ENCODE data around the gene ATP2B2. TPM values are rescaled to one million over a fixed set of nuclear protein-coding genes. Genes with fewer than 3 reads are reported as not detected.

Gene ATP2B2
- total and polyA plus RNA-seq, 5 experiments from 2014 or later = not detected

- no peak for DNase-seq
- ATAC-seq = no peak
- H3K27ac Mint-ChIP-seq = no peak overlapping the region
- H3K4me1 Mint-ChIP-seq = peaks cover 0 to 6% (median 0%) of the 10 kb centered on the region in 4 donors
- no peaks in the 10 kb centered on the region for H3K36me3 Mint-ChIP-seq
- POLR2A ChIA-PET = no interaction called here
- no peak overlapping the region for H3K4me3 Mint-ChIP-seq
- H3K27me3 Mint-ChIP-seq = peaks cover 5 to 20% (median 11%) of the 10 kb centered on the region in 5 donors
- peaks cover 0 to 2% (median 0%) of the 10 kb centered on the region in 9 donors for H3K9me3 Mint-ChIP-seq
Measured at GRCh38 chr3:10364806-10365205, 140.6 kb downstream of the ATP2B2 start.

DNA sequence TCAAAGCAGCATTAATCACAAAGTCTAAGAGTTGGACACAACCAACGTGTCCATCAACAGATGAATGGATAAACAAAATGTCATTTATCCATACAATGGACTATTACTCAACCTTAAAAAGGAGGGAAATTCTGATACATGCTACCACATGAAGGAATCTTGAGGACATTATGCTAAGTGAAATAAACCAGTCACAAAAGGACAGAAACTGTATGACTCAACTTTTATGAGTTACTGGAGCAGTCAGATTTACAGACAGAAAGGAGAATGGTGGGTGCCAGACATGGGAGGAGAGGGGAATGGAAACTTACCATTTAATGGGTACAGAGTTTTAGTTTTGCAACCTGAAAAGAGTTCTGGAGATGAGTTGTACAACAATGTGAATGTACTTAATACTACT is 141.5 kb downstream of the ATP2B2 start:
- Mint-ChIP-seq H3K36me3 (no peaks in the 10 kb centered on the region), H3K9me3 (peaks cover 0 to 2% (median 0%) of the 10 kb centered on the region in 9 donors)
- no peak for ATAC-seq

DNA sequence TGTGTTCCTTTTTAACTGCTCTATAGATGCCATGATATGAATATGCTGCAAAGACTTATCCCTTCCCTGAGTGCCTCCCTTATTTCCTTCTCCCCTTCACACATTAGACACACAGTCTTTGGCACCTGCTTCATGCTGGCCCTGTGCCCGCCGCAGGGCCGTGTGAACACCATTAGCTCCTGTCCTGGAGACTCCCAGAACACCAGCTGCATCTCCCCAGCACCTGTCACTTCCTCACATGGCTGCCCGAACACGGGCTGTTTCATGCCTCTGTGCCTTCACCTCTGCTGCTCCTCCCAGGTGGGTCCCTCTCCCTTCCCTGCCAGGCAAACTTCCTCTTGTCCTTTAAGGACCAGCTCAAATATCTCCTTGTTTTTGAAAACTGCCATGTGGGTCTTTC is 144.0 kb downstream of the ATP2B2 start:
- POLR2A ChIA-PET = no interaction called here
- Mint-ChIP-seq H3K4me1 (peaks cover 0 to 8% (median 4%) of the 10 kb centered on the region in 4 donors), H3K9me3 (peaks cover 0 to 2% (median 0%) of the 10 kb centered on the region in 9 donors), H3K27ac (no peak overlapping the region), H3K36me3 (no peaks in the 10 kb centered on the region), H3K4me3 (no peak overlapping the region), H3K27me3 (peaks cover 3 to 18% (median 9%) of the 10 kb centered on the region in 5 donors)
- no peak for ATAC-seq
- DNase-seq = no peak

More for the DNA sequence above, 141.5 kb downstream of the ATP2B2 start:
- Mint-ChIP-seq H3K27me3 (peaks cover 6 to 23% (median 11%) of the 10 kb centered on the region in 5 donors), H3K27ac (no peak overlapping the region), H3K4me3 (no peak overlapping the region), H3K4me1 (peaks cover 0 to 6% (median 0%) of the 10 kb centered on the region in 4 donors)
- DNase-seq = no peak
- POLR2A ChIA-PET = no interaction called here

DNA sequence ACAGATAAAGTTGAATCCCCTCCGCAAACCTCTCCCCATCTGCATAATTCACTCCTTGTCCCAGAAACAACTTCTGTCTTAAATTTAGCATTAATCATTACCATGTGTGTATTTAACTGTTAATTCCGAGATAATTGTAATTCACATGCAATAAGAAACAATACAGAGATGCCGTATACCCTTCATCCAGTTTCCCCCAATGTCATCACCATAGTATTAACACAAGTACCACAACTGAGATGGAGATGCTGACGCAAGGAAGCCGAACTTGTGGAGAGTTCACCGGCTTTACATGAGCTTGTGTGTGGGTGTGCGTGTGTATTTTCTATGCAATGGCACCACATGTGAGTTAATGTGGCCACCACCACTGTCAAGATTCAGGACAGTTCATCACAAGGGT is 144.9 kb downstream of the ATP2B2 start:
- Mint-ChIP-seq H3K4me3 (no peak overlapping the region), H3K27me3 (peaks cover 3 to 18% (median 9%) of the 10 kb centered on the region in 5 donors), H3K36me3 (no peaks in the 10 kb centered on the region), H3K4me1 (peaks cover 0 to 7% (median 3%) of the 10 kb centered on the region in 4 donors), H3K9me3 (peaks cover 0 to 2% (median 0%) of the 10 kb centered on the region in 9 donors), H3K27ac (no peak overlapping the region)
- POLR2A ChIA-PET = no interaction called here
- ATAC-seq (no peak), DNase-seq (no peak)

DNA sequence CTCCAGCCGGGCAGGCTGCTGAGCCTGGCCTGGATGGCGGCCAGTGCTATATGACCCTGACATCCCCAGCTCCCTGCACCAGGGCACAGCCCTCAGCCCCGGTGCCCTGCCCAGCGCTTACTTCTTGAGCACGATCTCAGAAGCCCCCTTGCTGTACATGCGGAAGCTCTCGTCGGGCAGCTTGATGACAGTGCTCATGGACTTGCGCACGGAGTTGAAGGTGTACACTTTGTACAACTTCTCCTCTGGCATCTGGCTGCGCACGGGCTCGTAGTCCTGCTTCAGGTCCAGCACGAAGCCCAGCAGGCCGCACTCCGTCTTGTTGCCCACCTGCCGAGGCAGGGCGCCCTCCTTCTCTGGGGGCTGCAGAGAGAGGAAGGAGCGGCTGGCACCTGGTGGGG is 145.6 kb downstream of the ATP2B2 start:
- POLR2A ChIA-PET = no interaction called here
- H3K9me3 Mint-ChIP-seq = peaks cover 0 to 2% (median 0%) of the 10 kb centered on the region in 9 donors
- ATAC-seq = no peak
- no peak overlapping the region for H3K27ac Mint-ChIP-seq
- peaks cover 0 to 7% (median 2%) of the 10 kb centered on the region in 4 donors for H3K4me1 Mint-ChIP-seq
- H3K36me3 Mint-ChIP-seq = no peaks in the 10 kb centered on the region
- DNase-seq = no peak
- peaks cover 3 to 18% (median 12%) of the 10 kb centered on the region in 5 donors for H3K27me3 Mint-ChIP-seq
- no peak overlapping the region for H3K4me3 Mint-ChIP-seq

- H3K27me3 Mint-ChIP-seq = peaks cover 7 to 29% (median 16%) of the 10 kb centered on the region in 5 donors
- no peak for DNase-seq
- no peak overlapping the region for H3K27ac Mint-ChIP-seq
- peaks cover 0 to 2% (median 0%) of the 10 kb centered on the region in 9 donors for H3K9me3 Mint-ChIP-seq
- H3K36me3 Mint-ChIP-seq = no peaks in the 10 kb centered on the region
- ATAC-seq = no peak
- peaks cover 0 to 15% (median 4%) of the 10 kb centered on the region in 4 donors for H3K4me1 Mint-ChIP-seq
- POLR2A ChIA-PET = no interaction called here
- no peak overlapping the region for H3K4me3 Mint-ChIP-seq
Measured at GRCh38 chr3:10358309-10358980, 146.9 kb downstream of the ATP2B2 start.

GRCh38 chr3:10357592-10358308 is 147.6 kb downstream of the ATP2B2 start:
- ATAC-seq (no peak), DNase-seq (no peak)
- H3K27me3 Mint-ChIP-seq = peaks cover 8 to 34% (median 23%) of the 10 kb centered on the region in 5 donors
- H3K4me3 Mint-ChIP-seq = no peak overlapping the region
- H3K9me3 Mint-ChIP-seq = peaks cover 0 to 2% (median 0%) of the 10 kb centered on the region in 9 donors
- POLR2A ChIA-PET = no interaction called here
- H3K36me3 Mint-ChIP-seq = no peaks in the 10 kb centered on the region
- no peak overlapping the region for H3K27ac Mint-ChIP-seq
- peaks cover 0 to 15% (median 4%) of the 10 kb centered on the region in 4 donors for H3K4me1 Mint-ChIP-seq

- DNase-seq (no peak), ATAC-seq (no peak)
- H3K4me1 Mint-ChIP-seq = peaks cover 0 to 15% (median 4%) of the 10 kb centered on the region in 4 donors
- H3K9me3 Mint-ChIP-seq = peaks cover 0 to 2% (median 0%) of the 10 kb centered on the region in 9 donors
- H3K4me3 Mint-ChIP-seq = no peak overlapping the region
- H3K36me3 Mint-ChIP-seq = no peaks in the 10 kb centered on the region
- H3K27ac Mint-ChIP-seq = no peak overlapping the region
- POLR2A ChIA-PET = no interaction called here
- H3K27me3 Mint-ChIP-seq = peaks cover 8 to 34% (median 27%) of the 10 kb centered on the region in 5 donors
Measured at GRCh38 chr3:10357095-10357494, 148.3 kb downstream of the ATP2B2 start.

DNA sequence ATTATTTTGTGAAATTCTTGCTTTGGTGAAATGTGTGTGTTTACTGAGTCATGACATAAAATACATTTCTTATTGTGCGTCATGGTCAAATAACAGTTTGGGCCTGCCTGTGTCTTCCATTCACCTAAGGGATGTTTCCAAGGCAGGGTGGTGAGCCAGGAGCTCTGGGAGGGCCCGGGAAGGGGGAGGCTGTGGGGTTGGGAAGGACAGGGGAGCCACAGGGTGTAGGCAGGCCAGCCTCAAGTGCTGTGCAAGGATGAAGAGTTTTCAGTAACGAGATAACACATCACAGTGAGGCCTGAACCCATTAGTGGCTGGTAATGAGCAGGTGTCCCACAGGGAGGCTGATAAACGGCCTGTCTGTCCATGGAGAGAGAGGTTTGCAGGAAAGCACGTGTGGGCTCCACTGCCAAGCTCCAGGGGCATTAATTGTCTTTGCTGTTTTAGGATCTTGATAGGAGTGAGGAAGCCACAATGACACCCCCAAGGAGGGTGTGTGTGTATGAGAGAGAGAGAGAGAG is 148.9 kb downstream of the ATP2B2 start:
- H3K36me3 Mint-ChIP-seq = no peaks in the 10 kb centered on the region
- no peak for DNase-seq
- peaks cover 0 to 15% (median 4%) of the 10 kb centered on the region in 4 donors for H3K4me1 Mint-ChIP-seq
- POLR2A ChIA-PET = no interaction called here
- H3K27me3 Mint-ChIP-seq = peaks cover 7 to 29% (median 21%) of the 10 kb centered on the region in 5 donors
- no peak overlapping the region for H3K4me3 Mint-ChIP-seq
- peaks cover 0 to 2% (median 0%) of the 10 kb centered on the region in 9 donors for H3K9me3 Mint-ChIP-seq
- no peak overlapping the region for H3K27ac Mint-ChIP-seq
- ATAC-seq = no peak

DNA sequence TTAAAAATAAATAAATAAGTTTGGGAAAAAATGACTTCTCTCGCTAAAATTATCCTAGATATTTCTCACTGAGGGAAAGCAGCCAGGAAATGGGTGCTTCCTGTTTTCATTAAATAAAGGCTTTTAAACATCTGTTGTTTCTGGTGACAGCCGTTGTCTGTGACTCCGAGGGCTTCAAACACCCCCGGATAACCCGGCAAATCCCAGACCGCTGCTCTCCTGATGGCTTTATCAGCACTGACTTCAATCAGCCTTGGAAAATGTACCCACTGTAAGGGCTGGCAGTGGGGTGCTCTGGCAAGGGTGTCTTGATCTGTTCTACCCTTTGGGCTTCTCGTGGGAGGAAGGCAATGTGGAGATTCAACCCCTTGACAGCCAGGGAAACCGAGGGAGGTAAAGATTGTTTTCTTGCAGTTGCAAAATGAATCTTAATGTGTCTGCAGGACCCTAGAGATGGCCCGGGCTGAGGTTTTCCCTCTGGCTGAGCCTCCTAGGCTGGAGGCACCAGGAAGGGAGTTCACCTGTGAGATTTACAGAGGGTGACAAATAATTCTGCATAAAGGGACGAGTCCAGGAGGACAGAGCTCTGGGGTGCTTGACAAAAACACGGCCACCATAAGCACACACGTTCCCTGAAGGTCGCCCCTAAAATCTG is 150.9 kb downstream of the ATP2B2 start:
- Mint-ChIP-seq H3K27ac (no peak overlapping the region), H3K36me3 (no peaks in the 10 kb centered on the region), H3K9me3 (no peaks in the 10 kb centered on the region), H3K4me1 (peaks cover 0 to 15% (median 3%) of the 10 kb centered on the region in 4 donors), H3K4me3 (no peak overlapping the region), H3K27me3 (peaks cover 3 to 20% (median 16%) of the 10 kb centered on the region in 5 donors)
- ATAC-seq = no peak
- no peak for DNase-seq
- POLR2A ChIA-PET = no interaction called here

DNA sequence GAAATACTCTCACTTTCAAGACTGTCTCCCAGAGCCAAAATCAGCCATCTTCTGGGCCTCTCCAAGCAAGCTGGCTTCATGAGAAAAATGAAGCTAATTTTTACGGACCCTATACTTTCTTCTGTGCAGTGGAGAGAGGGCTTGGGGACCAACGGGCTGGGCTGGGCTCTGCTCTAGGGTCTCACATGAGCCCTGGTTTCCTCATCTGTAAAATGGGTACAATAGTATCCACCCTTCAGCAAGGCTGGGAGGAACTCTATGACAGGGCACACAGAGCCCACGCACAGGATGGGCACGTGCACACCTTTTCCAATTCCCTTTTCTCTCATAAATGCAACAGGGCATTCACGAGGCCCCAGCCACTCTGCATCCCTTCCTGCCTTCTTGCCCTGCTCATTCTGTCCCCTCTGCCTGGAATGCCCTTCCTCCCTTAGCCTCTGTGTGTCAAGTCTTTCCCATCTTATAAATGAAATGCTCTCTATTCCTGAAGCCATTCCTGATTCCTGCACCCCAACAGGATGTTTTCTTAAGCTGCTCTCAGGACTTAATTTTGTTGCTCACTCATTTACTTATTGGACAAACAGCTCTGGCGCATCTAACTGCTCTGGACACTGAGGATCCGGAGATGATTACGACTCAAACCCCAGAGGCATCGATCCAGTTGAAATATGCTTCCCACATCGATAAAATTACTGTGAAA is 151.6 kb downstream of the ATP2B2 start:
- H3K9me3 Mint-ChIP-seq = no peaks in the 10 kb centered on the region
- H3K27ac Mint-ChIP-seq = no peak overlapping the region
- H3K36me3 Mint-ChIP-seq = no peaks in the 10 kb centered on the region
- H3K4me1 Mint-ChIP-seq = peaks cover 0 to 15% (median 3%) of the 10 kb centered on the region in 4 donors
- ATAC-seq = no peak
- POLR2A ChIA-PET = interaction anchor here (0.6 kb wide), 1 partner anchor 904 kb away, joined by 3 read pairs; no protein-coding TSS in a partner anchor
- peak overlapping the region in 1 of 10 donors; percentile 2 for H3K4me3 Mint-ChIP-seq
- no peak for DNase-seq
- peaks cover 3 to 19% (median 14%) of the 10 kb centered on the region in 5 donors for H3K27me3 Mint-ChIP-seq

- no peak overlapping the region for H3K27ac Mint-ChIP-seq
Measured at GRCh38 chr3:10353160-10353559, 152.2 kb downstream of the ATP2B2 start.

More at GRCh38 chr3:10353160-10353559, 152.2 kb downstream of the ATP2B2 start:
- peaks cover 0 to 15% (median 3%) of the 10 kb centered on the region in 4 donors for H3K4me1 Mint-ChIP-seq
- ATAC-seq = no peak
- H3K4me3 Mint-ChIP-seq = no peak overlapping the region
- H3K36me3 Mint-ChIP-seq = no peaks in the 10 kb centered on the region
- no peak for DNase-seq
- no peaks in the 10 kb centered on the region for H3K9me3 Mint-ChIP-seq
- POLR2A ChIA-PET = interaction anchor here (0.6 kb wide), 1 partner anchor 904 kb away, joined by 3 read pairs; no protein-coding TSS in a partner anchor
- peaks cover 3 to 19% (median 14%) of the 10 kb centered on the region in 5 donors for H3K27me3 Mint-ChIP-seq

Data from naive thymus-derived CD8-positive, alpha-beta T cell (primary cell).